H9 (cell line): ENCODE data around the gene TMTC1. TPM values are rescaled to one million over a fixed set of nuclear protein-coding genes. Genes with fewer than 3 reads are reported as not detected.

ENCODE experiments used
- DNase-seq: peaks from one replicate; pipeline ENCODE4 v3.0.0-alpha.2; 2017
- H2AFZ ChIP-seq: one replicate; pipeline ENCODE4 v1.6.1; 2013; ENCODE audit warnings: mild to moderate bottlenecking, low read length, control low read depth, moderate library complexity
- H2AK5ac ChIP-seq: 2 replicates; pipeline ENCODE4 v1.6.1; 2013; ENCODE audit warnings: low read length, control low read depth, mixed read lengths; ENCODE audit not compliant: insufficient read length
- H2BK120ac ChIP-seq: one replicate; pipeline ENCODE4 v1.6.1; 2013; ENCODE audit warnings: low read depth, mild to moderate bottlenecking, low read length, control low read depth, inconsistent platforms; ENCODE audit not compliant: poor library complexity, severe bottlenecking
- H2BK12ac ChIP-seq: 2 replicates; pipeline ENCODE4 v1.6.1; 2013; ENCODE audit warnings: low read length, control low read depth, mixed read lengths, low read depth; ENCODE audit not compliant: insufficient read length
- H2BK15ac ChIP-seq: 2 replicates; pipeline ENCODE4 v1.6.1; 2013; ENCODE audit warnings: low read depth, low read length, control low read depth
- H2BK20ac ChIP-seq: one replicate; pipeline ENCODE4 v1.6.1; 2013; ENCODE audit warnings: low read depth, mild to moderate bottlenecking, low read length, control low read depth, inconsistent platforms; ENCODE audit not compliant: poor library complexity, severe bottlenecking
- H2BK5ac ChIP-seq: 2 replicates; pipeline ENCODE4 v1.6.1; 2013; ENCODE audit warnings: low read length, control low read depth, mixed read lengths; ENCODE audit not compliant: insufficient read length
- H3K14ac ChIP-seq: 2 replicates; pipeline ENCODE4 v1.6.1; 2013; ENCODE audit warnings: low read length, control low read depth; ENCODE audit not compliant: insufficient read depth
- H3K18ac ChIP-seq: 2 replicates; pipeline ENCODE4 v1.6.1; 2013; ENCODE audit warnings: low read depth, mild to moderate bottlenecking, mixed read lengths, low read length, control low read depth; ENCODE audit not compliant: insufficient read length
- H3K23ac ChIP-seq: 2 replicates; pipeline ENCODE4 v1.6.1; 2013; ENCODE audit warnings: low read length, control low read depth, mixed read lengths, low read depth; ENCODE audit not compliant: insufficient read length
- H3K23me2 ChIP-seq: 2 replicates; pipeline ENCODE4 v1.6.1; 2013; ENCODE audit warnings: low read depth, mild to moderate bottlenecking, mixed read lengths, low read length, control low read depth; ENCODE audit not compliant: insufficient read length, poor library complexity, severe bottlenecking
- H3K27ac ChIP-seq: 2 replicates; pipeline ENCODE4 v1.5.1; 2013; ENCODE audit warnings: low read length, control low read depth, mixed read lengths, low read depth; ENCODE audit not compliant: insufficient read length
- H3K27me3 ChIP-seq: 2 replicates; pipeline ENCODE4 v1.6.1; 2013; ENCODE audit warnings: low read length, control low read depth, inconsistent platforms; ENCODE audit not compliant: insufficient read depth
- H3K4ac ChIP-seq: 2 replicates; pipeline ENCODE4 v1.6.1; 2013; ENCODE audit warnings: low read depth, mild to moderate bottlenecking, control low read depth, inconsistent platforms, low read length, moderate library complexity
- H3K4me1 ChIP-seq: 2 replicates; pipeline ENCODE4 v1.6.1; 2013; ENCODE audit warnings: low read length, control low read depth, inconsistent platforms; ENCODE audit not compliant: insufficient read depth
- H3K4me2 ChIP-seq: 2 replicates; pipeline ENCODE4 v1.6.1; 2013; ENCODE audit warnings: low read length, control low read depth, mixed read lengths; ENCODE audit not compliant: insufficient read length, insufficient read depth
- H3K56ac ChIP-seq: 2 replicates; pipeline ENCODE4 v1.6.1; 2013; ENCODE audit warnings: low read depth, mild to moderate bottlenecking, mixed read lengths, low read length, control low read depth; ENCODE audit not compliant: insufficient read length
- H3K79me1 ChIP-seq: 2 replicates; pipeline ENCODE4 v1.6.1; 2013; ENCODE audit warnings: low read depth, mild to moderate bottlenecking, moderate library complexity, low read length, control low read depth, inconsistent platforms; ENCODE audit not compliant: insufficient read depth, poor library complexity, severe bottlenecking
- H3K79me2 ChIP-seq: 2 replicates; pipeline ENCODE4 v1.6.1; 2013; ENCODE audit warnings: low read length, control low read depth, inconsistent platforms; ENCODE audit not compliant: insufficient read depth
- H3K9ac ChIP-seq: 2 replicates; pipeline ENCODE4 v1.6.1; 2013; ENCODE audit warnings: low read length, control low read depth, mixed read lengths; ENCODE audit not compliant: insufficient read length; ENCODE audit errors: extremely low read depth
- H3K9me3 ChIP-seq: one replicate; pipeline ENCODE4 v1.6.1; 2013; ENCODE audit warnings: low read depth, low read length, inconsistent platforms; ENCODE audit not compliant: control insufficient read depth
- H3T11ph ChIP-seq: one replicate; pipeline ENCODE4 v1.6.1; 2013; ENCODE audit warnings: mild to moderate bottlenecking, low read length, control low read depth, inconsistent platforms
- H4K20me1 ChIP-seq: one replicate; pipeline ENCODE4 v1.6.1; 2013; ENCODE audit not compliant: control insufficient read depth, insufficient read length, insufficient read depth
- H4K5ac ChIP-seq: 2 replicates; pipeline ENCODE4 v1.6.1; 2013; ENCODE audit warnings: low read depth, mild to moderate bottlenecking, mixed read lengths, low read length, control low read depth; ENCODE audit not compliant: insufficient read length
- H4K8ac ChIP-seq: replicated peaks from 2 replicates; pipeline ENCODE4 v1.6.1; 2013; ENCODE audit warnings: low read length, control low read depth, mixed read lengths, low read depth; ENCODE audit not compliant: insufficient read length
- H4K91ac ChIP-seq: 2 replicates; pipeline ENCODE4 v1.6.1; 2013; ENCODE audit warnings: low read depth, mild to moderate bottlenecking, moderate library complexity, mixed read lengths, low read length, control low read depth; ENCODE audit not compliant: insufficient read length
- H3K27ac Mint-ChIP-seq, 3 experiments: 2 replicates in 2 of 3; 3 replicates in 1 of 3; pipeline ENCODE4 v1.8.0; 2020 to 2021; ENCODE audit warnings: mixed read lengths in 3 of 3, mild to moderate bottlenecking in 1 of 3, moderate library complexity in 1 of 3
- H3K27me3 Mint-ChIP-seq: 2 replicates; pipeline ENCODE4 v1.8.0; 2021; ENCODE audit warnings: low read depth, mild to moderate bottlenecking, moderate library complexity, mixed read lengths
- H3K36me3 Mint-ChIP-seq, 3 experiments: 2 replicates in 2 of 3; 3 replicates in 1 of 3; pipeline ENCODE4 v1.8.0; 2020 to 2021; ENCODE audit warnings: low read depth in 3 of 3, mixed read lengths in 3 of 3; ENCODE audit not compliant: insufficient read depth in 1 of 3
- H3K4me1 Mint-ChIP-seq, 2 experiments: 2 replicates each; pipeline ENCODE4 v1.8.0; 2020; ENCODE audit warnings: mixed read lengths in 2 of 2
- H3K4me3 Mint-ChIP-seq, 2 experiments: 2 replicates in 1 of 2; 3 replicates in 1 of 2; pipeline ENCODE4 v1.8.0; 2020 to 2021; ENCODE audit warnings: mild to moderate bottlenecking in 2 of 2, mixed read lengths in 2 of 2, moderate library complexity in 1 of 2
- H3K9me3 Mint-ChIP-seq, 2 experiments: 2 replicates in 1 of 2; 3 replicates in 1 of 2; pipeline ENCODE4 v1.8.0; 2020; ENCODE audit warnings: mild to moderate bottlenecking in 2 of 2, mixed read lengths in 2 of 2, moderate library complexity in 1 of 2
- CTCF ChIP-seq: fragments of 200-600 bp; sonication (generic); conservative IDR thresholded peaks from 3 replicates; pipeline ENCODE4 v1.8.0; 2021; ENCODE audit warnings: antibody characterized with exemption, mild to moderate bottlenecking
- WGBS: extraction: QIAGEN DNeasy Blood & Tissue Kit; methylation state at CpG from one replicate; pipeline ENCODE4 v1.1.7; 2013; ENCODE audit warnings: missing lambda C conversion rate, low lambda C conversion rate, mixed read lengths; ENCODE audit not compliant: insufficient read length; ENCODE audit errors: extremely low coverage; 5-methylcytosine and 5-hydroxymethylcytosine counted together
- total RNA-seq: library from RNA; stranded (reverse); gene quantifications from 2 replicates; pipeline ENCODE4 v1.2.1, GENCODE V29; 2021

The TMTC1 gene
- total RNA-seq, 1 experiment from 2014 or later = 16.1 TPM

- no peaks in the 10 kb centered on the region for H3K9me3 ChIP-seq
- peaks cover 8 to 9% of the 10 kb centered on the region in 2 experiments for H3K4me1 Mint-ChIP-seq
- no peak overlapping the region for H3K18ac ChIP-seq
- WGBS = no CpG with 5 or more reads among the region's 1 CpG
- no peak for DNase-seq
- H3K4me3 Mint-ChIP-seq = no peak overlapping the region
- no peak overlapping the region for H3K23ac ChIP-seq
- no peak overlapping the region for H3K9ac ChIP-seq
- H4K91ac ChIP-seq = no peak overlapping the region
- H3K79me1 ChIP-seq = no peaks in the 10 kb centered on the region
- no peak overlapping the region for H2BK120ac ChIP-seq
- no peak overlapping the region for H3T11ph ChIP-seq
- H4K5ac ChIP-seq = no peak overlapping the region
- H2BK12ac ChIP-seq = no peak overlapping the region
- no peaks in the 10 kb centered on the region for H3K27me3 ChIP-seq
- H3K56ac ChIP-seq = no peak overlapping the region
- H2BK20ac ChIP-seq = no peak overlapping the region
- H3K4me1 ChIP-seq = no peaks in the 10 kb centered on the region
- H3K23me2 ChIP-seq = no peaks in the 10 kb centered on the region
- no peak overlapping the region for H2AK5ac ChIP-seq
- H3K27ac Mint-ChIP-seq = no peak overlapping the region
- H3K27me3 Mint-ChIP-seq = no peaks in the 10 kb centered on the region
- no peaks in the 10 kb centered on the region for H3K79me2 ChIP-seq
- H3K14ac ChIP-seq = no peak overlapping the region
- H4K20me1 ChIP-seq = no peaks in the 10 kb centered on the region
- no peaks in the 10 kb centered on the region for H3K36me3 Mint-ChIP-seq
- no peak overlapping the region for H4K8ac ChIP-seq
- no peak overlapping the region for H3K4ac ChIP-seq
- H2BK15ac ChIP-seq = no peak overlapping the region
- no peak overlapping the region for H3K27ac ChIP-seq
- no peak overlapping the region for H2BK5ac ChIP-seq
- no peaks in the 10 kb centered on the region for H3K9me3 Mint-ChIP-seq
- H2AFZ ChIP-seq = no peak overlapping the region
- H3K4me2 ChIP-seq = no peak overlapping the region
- no peak for TF ChIP-seq CTCF
Measured at GRCh38 chr12:29578070-29578469, 205.7 kb downstream of the TMTC1 start.
